GM10266 (cell line): ENCODE data around the gene PRMT6.
"Not testable (repeated sequence)": the region's sequence is repeated elsewhere in the genome, so short reads cannot be mapped to it uniquely, and the experiment has no call there.

Source experiments
- DNase-seq: peaks from one replicate; pipeline ENCODE4 v3.0.0; 2012; ENCODE audit errors: extremely low spot score
- TF ChIP-seq, protein P1 (sequence below): IDR thresholded peaks from 2 replicates; pipeline ENCODE4 v1.5.1; 2012; ENCODE audit warnings: mild to moderate bottlenecking, low read depth; ENCODE audit not compliant: control insufficient read depth, insufficient read depth; ENCODE audit errors: missing control alignments

PRMT6 gene

GRCh38 chr1:107056426-107057196, at the start of gene PRMT6:
Gene PRMT6, plus strand, starts transcription at chr1:107056674. Its CDS starts 42 bp downstream, at chr1:107056716.
- peak; percentile 78 for DNase-seq
- TF ChIP-seq, protein P1, sequence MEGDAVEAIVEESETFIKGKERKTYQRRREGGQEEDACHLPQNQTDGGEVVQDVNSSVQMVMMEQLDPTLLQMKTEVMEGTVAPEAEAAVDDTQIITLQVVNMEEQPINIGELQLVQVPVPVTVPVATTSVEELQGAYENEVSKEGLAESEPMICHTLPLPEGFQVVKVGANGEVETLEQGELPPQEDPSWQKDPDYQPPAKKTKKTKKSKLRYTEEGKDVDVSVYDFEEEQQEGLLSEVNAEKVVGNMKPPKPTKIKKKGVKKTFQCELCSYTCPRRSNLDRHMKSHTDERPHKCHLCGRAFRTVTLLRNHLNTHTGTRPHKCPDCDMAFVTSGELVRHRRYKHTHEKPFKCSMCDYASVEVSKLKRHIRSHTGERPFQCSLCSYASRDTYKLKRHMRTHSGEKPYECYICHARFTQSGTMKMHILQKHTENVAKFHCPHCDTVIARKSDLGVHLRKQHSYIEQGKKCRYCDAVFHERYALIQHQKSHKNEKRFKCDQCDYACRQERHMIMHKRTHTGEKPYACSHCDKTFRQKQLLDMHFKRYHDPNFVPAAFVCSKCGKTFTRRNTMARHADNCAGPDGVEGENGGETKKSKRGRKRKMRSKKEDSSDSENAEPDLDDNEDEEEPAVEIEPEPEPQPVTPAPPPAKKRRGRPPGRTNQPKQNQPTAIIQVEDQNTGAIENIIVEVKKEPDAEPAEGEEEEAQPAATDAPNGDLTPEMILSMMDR = peak; percentile 13

DNA sequence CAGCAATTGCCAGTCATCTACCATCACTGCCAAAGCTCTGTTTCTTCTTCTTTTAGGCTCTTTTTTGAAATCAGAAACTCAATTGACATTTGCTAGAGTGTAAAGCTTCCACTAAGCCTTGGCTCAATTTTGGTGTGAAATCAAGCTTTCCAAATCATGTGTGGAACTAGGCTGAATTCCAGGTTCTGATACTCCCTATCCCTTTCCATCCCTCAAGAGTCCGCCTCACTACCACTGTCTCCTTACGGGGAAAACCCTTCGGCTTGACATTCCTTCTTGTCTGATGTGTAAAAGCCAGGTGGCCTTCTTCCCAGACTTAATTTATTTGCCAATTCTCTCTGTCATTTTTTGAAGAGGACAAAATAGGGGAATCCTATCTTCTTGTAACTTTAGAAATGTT, 47.2 kb upstream of the PRMT6 start:
- TF ChIP-seq, protein P1 = no peak
- no peak for DNase-seq

DNA sequence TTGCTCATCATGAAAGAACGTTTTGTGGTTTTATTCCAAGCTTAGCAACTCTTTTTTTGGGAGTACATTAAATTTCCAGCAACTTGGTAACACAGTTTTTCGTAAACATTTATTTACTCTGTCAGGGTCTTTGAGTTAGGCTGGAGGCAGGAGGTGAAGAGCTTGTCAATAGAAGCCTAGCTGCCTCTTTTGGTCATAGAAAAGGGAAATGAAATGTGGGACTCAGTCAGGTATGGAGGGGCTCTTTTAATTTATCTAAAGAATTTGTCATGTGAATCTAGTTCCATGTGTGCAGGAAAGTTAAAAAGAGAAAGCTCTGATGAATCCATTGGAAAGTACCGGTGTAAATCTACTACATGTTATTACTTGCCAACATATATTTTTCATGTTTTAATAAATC, 45.9 kb upstream of the PRMT6 start:
- TF ChIP-seq, protein P1 = no peak
- DNase-seq = no peak

GRCh38 chr1:107016376-107016978, 40.0 kb upstream of the PRMT6 start:
- TF ChIP-seq, protein P1 = no peak
- DNase-seq = peak; percentile 12

- DNase-seq = no peak
- TF ChIP-seq, protein P1 = no peak
These were observed 38.0 kb upstream of the PRMT6 start for GRCh38 chr1:107018445-107018844.

DNA sequence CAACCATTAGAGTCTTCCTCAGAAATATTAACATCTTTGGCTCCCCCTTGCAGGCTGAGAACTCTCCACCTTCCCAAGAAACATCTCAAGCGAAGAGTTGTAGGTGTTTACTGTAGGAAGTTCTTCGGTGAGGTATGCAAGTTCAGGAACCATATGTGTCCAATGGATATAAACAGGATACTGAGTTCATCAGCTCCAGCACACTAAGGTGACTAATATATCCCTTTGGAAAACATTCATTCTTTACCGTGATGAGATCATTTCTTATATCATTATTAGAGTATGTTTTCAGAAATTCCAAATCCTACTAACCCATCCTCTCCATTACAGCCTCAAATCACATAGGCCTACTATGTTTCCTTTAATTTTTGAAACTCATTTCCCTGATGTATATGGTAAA, 37.3 kb upstream of the PRMT6 start:
- DNase-seq = no peak
- TF ChIP-seq, protein P1 = no peak

DNA sequence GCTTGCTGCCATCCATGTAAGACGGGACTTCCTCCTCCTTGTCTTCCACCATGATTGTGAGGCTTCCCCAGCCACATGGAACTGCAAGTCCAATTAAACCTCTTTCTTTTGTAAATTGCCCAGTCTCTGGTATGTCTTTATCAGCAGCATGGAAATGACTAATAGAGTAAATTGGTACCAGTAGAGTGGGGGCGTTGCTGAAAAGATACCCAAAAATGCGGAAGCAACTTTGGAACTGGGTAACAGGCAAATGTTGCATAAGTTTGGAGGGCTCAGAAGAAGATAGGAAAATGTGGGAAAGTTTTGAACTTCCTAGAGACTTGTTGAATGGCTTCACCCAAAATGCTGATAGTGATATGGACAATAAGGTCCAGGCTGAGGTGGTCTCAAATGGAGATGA, 17.6 kb upstream of the PRMT6 start:
- DNase-seq = not testable (repeated sequence)

- DNase-seq = not testable (repeated sequence)
These were observed 11.9 kb upstream of the PRMT6 start for GRCh38 chr1:107044310-107045220.
